HG02763 (cell line): ENCODE data around the gene TRIM54.
"Not testable (repeated sequence)": the region's sequence is repeated elsewhere in the genome, so short reads cannot be mapped to it uniquely, and the experiment has no call there.

Source experiments
- ATAC-seq: cut with Tn5 transposase; IDR thresholded peaks from one replicate; pipeline ENCODE4 v1.9.1; 2021; ENCODE audit warnings: mild to moderate bottlenecking, moderate library complexity; ENCODE audit not compliant: unreplicated experiment

Gene TRIM54

GRCh38 chr2:27281442-27281841, 787 bp upstream of the TRIM54 start:
- no peak for ATAC-seq

DNA sequence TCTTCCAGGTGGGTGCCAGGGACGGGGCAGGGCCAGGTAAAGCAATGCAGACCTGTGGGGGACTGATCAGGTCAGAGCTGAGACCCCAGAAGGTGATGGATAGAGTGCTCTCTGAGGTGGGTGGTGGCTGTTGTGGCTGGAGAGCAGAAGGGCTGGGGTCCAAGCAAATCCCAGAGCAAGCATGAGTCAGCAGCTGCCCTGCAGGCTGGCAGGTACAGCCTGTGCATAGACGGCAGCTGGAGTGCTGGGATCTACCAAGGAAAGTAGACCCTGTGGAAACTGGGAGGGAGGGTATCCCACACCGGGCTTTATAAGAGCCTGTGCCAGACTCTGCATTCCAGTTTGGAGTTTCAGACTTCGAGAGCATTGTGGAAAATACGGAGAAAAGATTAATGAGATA, 663 bp downstream of the TRIM54 start:
- no peak for ATAC-seq

DNA sequence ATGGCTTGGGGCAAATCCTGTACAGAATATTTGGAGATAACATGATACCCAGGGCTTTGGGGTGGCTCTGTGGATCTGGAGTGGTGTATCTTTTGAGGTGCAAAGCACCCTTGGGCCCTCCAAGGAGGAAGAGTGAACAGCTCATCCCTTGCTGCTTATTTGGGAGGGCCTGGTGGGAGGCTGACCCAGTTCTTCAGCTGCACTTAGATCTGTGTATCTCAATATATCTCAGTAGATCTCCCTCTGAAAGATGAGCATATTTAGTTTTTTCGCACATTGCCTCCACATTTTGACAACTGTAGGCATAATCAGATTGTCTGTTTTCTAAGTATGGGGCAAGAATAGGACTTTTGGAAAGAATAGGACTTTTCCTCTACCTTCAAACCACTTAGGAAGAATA, 2.8 kb downstream of the TRIM54 start:
- ATAC-seq = no peak

DNA sequence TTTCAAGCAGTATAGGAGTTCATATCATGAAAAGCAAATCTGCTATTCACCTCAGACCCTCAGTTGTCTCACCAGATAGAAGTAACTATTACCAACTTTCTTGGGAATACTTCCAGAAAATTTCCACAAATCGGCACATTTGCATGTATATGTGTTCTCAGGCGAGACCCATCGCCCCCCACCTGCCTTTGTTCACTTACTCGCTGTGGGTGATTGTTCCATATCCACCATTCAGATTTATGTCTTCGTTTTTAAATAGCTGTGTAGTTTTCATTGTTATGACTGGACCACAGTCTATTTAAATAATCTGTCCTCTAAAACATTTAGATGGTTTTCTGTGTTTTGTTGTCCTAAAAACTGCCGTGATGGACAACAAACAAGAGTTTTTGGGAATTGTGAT, 3.3 kb downstream of the TRIM54 start:
- ATAC-seq = no peak

- no peak for ATAC-seq
These were observed 6.4 kb downstream of the TRIM54 start for GRCh38 chr2:27288610-27289009.

DNA sequence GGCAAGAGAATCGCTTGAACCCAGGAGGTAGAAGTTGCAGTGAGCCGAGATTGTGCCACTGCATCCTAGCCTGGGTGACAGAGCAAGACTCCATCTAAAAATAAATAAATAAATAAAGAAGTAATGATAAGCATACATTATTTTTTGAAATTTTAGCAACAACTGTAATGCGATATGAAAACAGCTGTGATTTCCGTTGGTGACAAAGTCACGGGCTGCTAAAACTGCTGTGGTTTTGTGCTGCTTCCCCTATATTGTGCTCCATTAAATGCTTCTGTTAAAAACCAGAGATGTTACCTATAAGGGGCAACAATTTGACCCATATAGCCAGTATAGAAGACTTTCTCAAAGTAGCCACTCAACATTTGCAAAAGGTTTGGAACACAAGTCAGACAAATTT, 8.3 kb downstream of the TRIM54 start:
- ATAC-seq = no peak

DNA sequence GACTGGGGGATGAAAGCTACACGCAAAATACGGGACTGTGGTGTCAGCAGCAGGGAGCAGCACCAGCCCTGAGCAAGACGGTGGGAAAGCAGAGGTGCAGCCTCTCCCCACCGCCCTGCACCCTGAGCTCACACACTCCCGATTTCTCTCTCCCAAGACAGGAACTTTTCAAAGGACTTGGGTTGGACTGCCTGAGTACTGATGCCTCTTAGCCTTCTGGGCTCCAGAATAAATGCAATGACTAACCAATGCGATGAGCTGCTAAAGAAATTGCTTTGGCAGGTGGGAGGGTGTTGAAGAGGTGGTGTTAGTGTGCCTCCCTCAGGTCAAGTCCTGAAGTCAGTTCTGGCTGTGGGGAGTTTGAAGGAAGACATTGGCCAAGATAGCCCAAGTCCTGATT, 9.6 kb downstream of the TRIM54 start:
- no peak for ATAC-seq

- no peak for ATAC-seq
These were observed 12.7 kb downstream of the TRIM54 start for GRCh38 chr2:27294928-27295327.

GRCh38 chr2:27296481-27296880, 14.3 kb downstream of the TRIM54 start:
- ATAC-seq = no peak

GRCh38 chr2:27297195-27297594, 15.0 kb downstream of the TRIM54 start:
- ATAC-seq = no peak

DNA sequence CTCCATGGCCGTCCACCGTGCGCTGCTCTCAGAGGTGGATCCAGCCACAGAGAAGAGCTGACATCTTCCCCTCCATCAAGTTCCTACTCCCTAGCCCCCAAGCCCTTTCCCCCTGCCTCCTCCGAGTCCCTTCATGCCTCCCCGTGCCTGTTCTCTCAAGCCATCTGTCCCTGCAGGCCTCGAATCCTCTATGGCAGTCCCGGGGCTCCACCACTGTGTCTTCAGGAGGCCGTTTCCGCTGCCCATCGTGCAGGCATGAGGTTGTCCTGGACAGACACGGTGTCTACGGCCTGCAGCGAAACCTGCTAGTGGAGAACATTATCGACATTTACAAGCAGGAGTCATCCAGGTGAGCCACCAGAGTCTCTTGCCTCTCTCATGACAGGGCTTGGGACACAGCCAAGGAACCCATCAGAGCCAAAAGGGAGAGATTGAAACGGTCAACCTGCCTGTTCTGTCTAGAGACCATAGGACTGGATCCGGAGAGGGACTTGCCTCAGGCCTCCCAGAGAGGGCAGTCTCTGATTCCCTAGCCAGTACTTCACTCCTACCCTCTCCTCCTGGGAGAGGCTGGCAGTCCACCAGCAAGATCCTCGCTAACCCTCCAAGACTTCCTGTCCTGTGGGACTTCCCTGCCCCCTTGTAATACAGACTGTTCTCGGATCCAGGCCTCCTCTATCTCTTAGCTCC, 16.3 kb downstream of the TRIM54 start:
- no peak for ATAC-seq

DNA sequence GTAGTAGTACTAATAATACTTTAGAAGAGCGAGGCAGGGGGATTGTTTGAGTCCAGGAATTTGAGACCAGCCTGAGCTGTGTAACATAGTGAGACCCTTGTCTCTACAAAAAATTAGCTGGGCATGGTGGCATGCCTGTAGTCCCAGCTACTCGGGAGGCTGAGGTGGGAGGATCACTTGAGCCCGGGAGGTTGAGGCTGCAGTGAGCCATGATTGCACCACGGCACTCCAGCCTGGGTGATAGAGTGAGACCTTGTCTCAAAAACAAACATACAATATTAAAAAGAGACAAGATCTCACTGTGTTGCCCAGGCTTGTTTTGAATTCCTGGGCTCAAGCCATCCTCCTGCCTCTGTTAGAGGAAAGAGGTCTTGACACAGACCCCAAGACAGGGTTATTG, 18.4 kb downstream of the TRIM54 start:
- ATAC-seq = not testable (repeated sequence)

DNA sequence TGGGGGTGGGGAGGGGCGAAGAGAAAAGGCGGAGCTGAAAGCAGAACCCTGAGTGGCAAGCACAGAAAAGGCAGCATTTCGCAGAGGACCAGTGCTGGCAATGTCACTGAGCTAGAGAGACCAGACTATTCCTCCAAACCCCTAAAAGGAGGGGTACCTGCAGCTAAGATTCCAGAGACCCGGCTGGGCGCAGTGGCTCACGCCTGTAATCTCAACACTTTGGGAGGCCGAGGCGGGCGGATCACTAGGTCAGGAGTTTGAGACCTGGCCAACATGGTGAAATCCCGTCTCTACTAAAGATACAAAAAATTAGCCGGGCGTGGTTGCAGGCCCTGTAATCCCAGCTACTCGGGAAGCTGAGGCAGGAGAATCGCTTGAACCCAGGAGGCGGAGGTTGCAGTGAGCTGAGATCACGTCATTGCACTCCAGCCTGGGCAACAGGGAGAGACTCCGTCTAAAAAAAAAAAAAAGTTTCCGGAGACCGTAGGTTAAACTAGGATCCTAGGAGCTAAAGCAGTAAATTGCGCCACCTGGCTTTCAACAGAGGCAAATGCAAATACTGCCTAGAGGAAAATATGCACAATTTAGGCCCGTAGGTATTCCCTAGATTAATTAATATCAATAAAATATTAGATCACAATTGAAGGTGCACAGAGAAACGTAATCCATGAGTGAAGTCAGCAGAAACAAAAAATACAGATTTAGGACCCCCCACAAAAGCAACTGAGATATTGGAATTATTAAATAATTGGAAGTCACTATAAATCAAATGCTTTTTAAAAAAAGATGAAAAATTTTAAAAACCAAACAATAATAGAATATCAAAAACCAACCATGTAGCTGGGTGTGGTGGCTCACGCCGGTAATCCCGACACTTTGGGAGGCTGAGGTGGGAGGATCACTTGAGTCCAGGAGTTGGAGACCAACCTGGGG, 21.1 kb downstream of the TRIM54 start:
- no peak for ATAC-seq

- ATAC-seq = no peak
These were observed 22.4 kb downstream of the TRIM54 start for GRCh38 chr2:27304488-27305240.

DNA sequence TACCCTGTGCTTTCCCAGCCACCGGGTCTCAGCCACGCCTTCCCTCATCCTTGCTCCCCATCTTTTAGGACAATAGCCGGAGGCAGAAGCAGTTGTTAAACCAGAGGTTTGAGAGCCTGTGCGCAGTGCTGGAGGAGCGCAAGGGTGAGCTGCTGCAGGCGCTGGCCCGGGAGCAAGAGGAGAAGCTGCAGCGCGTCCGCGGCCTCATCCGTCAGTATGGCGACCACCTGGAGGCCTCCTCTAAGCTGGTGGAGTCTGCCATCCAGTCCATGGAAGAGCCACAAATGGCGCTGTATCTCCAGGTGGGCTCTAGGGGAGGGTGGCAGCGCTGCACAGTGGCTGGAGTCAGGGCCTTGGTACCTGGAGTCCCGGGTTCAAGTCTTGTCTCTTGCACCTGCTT, 23.3 kb downstream of the TRIM54 start:
- no peak for ATAC-seq

DNA sequence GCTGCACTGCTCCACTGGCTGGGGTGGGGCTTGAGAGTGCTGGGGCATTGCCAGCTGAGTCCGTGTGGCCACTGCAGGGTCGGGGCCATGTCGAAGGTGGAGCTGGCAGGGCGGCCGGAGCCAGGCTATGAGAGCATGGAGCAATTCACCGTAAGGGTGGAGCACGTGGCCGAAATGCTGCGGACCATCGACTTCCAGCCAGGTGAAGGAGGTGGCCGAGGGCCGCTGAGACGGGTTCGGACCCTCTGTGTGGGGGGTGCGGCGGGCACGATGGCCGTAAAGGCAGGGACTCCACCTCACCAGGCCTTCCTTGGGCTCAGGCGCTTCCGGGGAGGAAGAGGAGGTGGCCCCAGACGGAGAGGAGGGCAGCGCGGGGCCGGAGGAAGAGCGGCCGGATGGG, 23.9 kb downstream of the TRIM54 start:
- no peak for ATAC-seq

- ATAC-seq = no peak
These were observed 24.5 kb downstream of the TRIM54 start for GRCh38 chr2:27306573-27307286.

- ATAC-seq = no peak
These were observed 25.0 kb downstream of the TRIM54 start for GRCh38 chr2:27307287-27307544.

- ATAC-seq = no peak
These were observed 25.5 kb downstream of the TRIM54 start for GRCh38 chr2:27307545-27308358.

- no peak for ATAC-seq
These were observed 26.2 kb downstream of the TRIM54 start, which contains the start of gene UCN for GRCh38 chr2:27308359-27308881. UCN (minus strand) TSS chr2:27308445; CDS start chr2:27307895, 550 bp downstream.
